GM12878 (cell line): ENCODE results near the gene MCM6. TPM values are rescaled to one million over a fixed set of nuclear protein-coding genes. Genes with fewer than 3 reads are reported as not detected.

Experiments used
- ATAC-seq: fragments of 200-7000 bp; cut with Tn5 transposase; 3 replicates; pipeline ENCODE4 v1.9.1; 2020; ENCODE audit warnings: mild to moderate bottlenecking, moderate library complexity
- BruUV-seq: library from RNA; stranded (reverse); fragments of 400-500 nt; replicated peaks from 2 replicates; lab custom pipeline; 2021; lab: Mats Ljungman, UMichigan
- CTCF ChIA-PET: fragments of 300-600 bp; sonication (Branson Sonifier 250); formaldehyde crosslinking; extraction: SDS; loops from one replicate; lab custom pipeline; 2021; ENCODE audit warnings: inconsistent platforms; lab: Yijun Ruan, JAX
- POLR2A ChIA-PET: fragments of 350-600 bp; formaldehyde crosslinking; extraction: SDS; loops from one replicate; lab custom pipeline; 2021; ENCODE audit warnings: inconsistent platforms; lab: Charles Lee
- RAD21 ChIA-PET: fragments of 300-600 bp; sonication (Branson Sonifier 250); formaldehyde crosslinking; loops from one replicate; lab custom pipeline; 2023; ENCODE audit warnings: antibody characterized with exemption; ENCODE audit not compliant: unreplicated experiment; lab: Charles Lee
- SMC1A ChIA-PET: fragments of 300-600 bp; sonication (Branson Sonifier 250); formaldehyde crosslinking; loops from one replicate; lab custom pipeline; 2023; ENCODE audit not compliant: unreplicated experiment, uncharacterized antibody; lab: Charles Lee
- DNase-seq: peaks from one replicate; pipeline ENCODE4 v3.0.0-alpha.2; 2011; ENCODE audit warnings: low read depth, low spot score
- FAIRE-seq: peaks from 3 replicates; lab custom pipeline; 2011; peaks lifted over from hg19 to GRCh38; lab: Jason Lieb, UNC
- H2AFZ ChIP-seq: 2 replicates; pipeline ENCODE4 v1.6.0; 2011; ENCODE audit warnings: low read depth, low read length, control low read depth; ENCODE audit not compliant: control insufficient read depth
- H3K27ac ChIP-seq: 2 replicates; pipeline ENCODE4 v1.5.1; 2011; ENCODE audit warnings: control low read depth; ENCODE audit not compliant: control insufficient read depth, insufficient read depth
- H3K27me3 ChIP-seq, 2 experiments: replicated peaks in 1 of 2; 2 replicates each; pipeline versions ENCODE4 v1.6.0 to v1.6.1; 2011; ENCODE audit warnings: low read length in 1 of 2; ENCODE audit not compliant: control insufficient read depth in 2 of 2, insufficient read depth in 2 of 2
- H3K36me3 ChIP-seq, 2 experiments: 2 replicates each; pipeline ENCODE4 v1.5.1; 2011; ENCODE audit warnings: low read length in 1 of 2; ENCODE audit not compliant: control insufficient read depth in 2 of 2, insufficient read depth in 2 of 2
- H3K4me1 ChIP-seq: 2 replicates; pipeline ENCODE4 v1.6.1; 2011; ENCODE audit warnings: mild to moderate bottlenecking, low read length, moderate library complexity, mixed read lengths; ENCODE audit not compliant: control insufficient read depth, insufficient read depth
- H3K4me2 ChIP-seq: 2 replicates; pipeline ENCODE4 v1.6.0; 2011; ENCODE audit warnings: control low read depth; ENCODE audit not compliant: control insufficient read depth, insufficient read depth
- H3K4me3 ChIP-seq: fragments of 200-600 bp; sonication (generic); 2 replicates; pipeline ENCODE4 v1.5.1; 2016
- H3K79me2 ChIP-seq: 2 replicates; pipeline ENCODE4 v1.6.0; 2011; ENCODE audit warnings: low read length; ENCODE audit not compliant: control insufficient read depth, insufficient read depth
- H3K9ac ChIP-seq: 2 replicates; pipeline ENCODE4 v1.8.0; 2011; ENCODE audit warnings: low read length, control low read depth, mixed read lengths; ENCODE audit not compliant: control insufficient read depth, insufficient read depth
- H3K9me3 ChIP-seq: replicated peaks from 3 replicates; pipeline ENCODE4 v1.5.1; 2011; ENCODE audit warnings: mild to moderate bottlenecking, low read length; ENCODE audit not compliant: control insufficient read depth, insufficient read depth
- H4K20me1 ChIP-seq: 2 replicates; pipeline ENCODE4 v1.6.0; 2011; ENCODE audit not compliant: control insufficient read depth, insufficient read depth
- ATF2 ChIP-seq: IDR thresholded peaks from 2 replicates; pipeline ENCODE4 v1.6.1; 2012; ENCODE audit warnings: low read length, inconsistent platforms
- EED ChIP-seq: sonication (generic); IDR thresholded peaks from 2 replicates; pipeline ENCODE4 v1.6.1; 2016; ENCODE audit warnings: antibody characterized with exemption, low read depth
- EGR1 ChIP-seq, 2 experiments: IDR thresholded peaks; 1 replicate in 1 of 2; 2 replicates in 1 of 2; pipeline ENCODE4 v1.6.1; 2011 to 2012; ENCODE audit warnings: low read depth in 2 of 2, low read length in 2 of 2, borderline replicate concordance in 1 of 2, mild to moderate bottlenecking in 1 of 2, moderate library complexity in 1 of 2
- FOS ChIP-seq: IDR thresholded peaks from 3 replicates; pipeline ENCODE4 v1.6.1; 2011; ENCODE audit warnings: borderline replicate concordance; ENCODE audit not compliant: insufficient read length; ENCODE audit errors: extremely low read depth
- HDGF ChIP-seq: fragments of 450-650 bp; IDR thresholded peaks from 2 replicates; pipeline ENCODE4 v1.6.1; 2016; ENCODE audit warnings: antibody characterized with exemption
- IRF4 ChIP-seq: IDR thresholded peaks from 2 replicates; pipeline ENCODE4 v1.6.1; 2011; ENCODE audit warnings: low read depth, low read length
- MTA3 ChIP-seq: IDR thresholded peaks from 2 replicates; pipeline ENCODE4 v1.6.1; 2012; ENCODE audit warnings: low read length, inconsistent platforms, borderline replicate concordance
- MYC ChIP-seq: IDR thresholded peaks from 2 replicates; pipeline ENCODE4 v1.6.1; 2011; ENCODE audit warnings: mild to moderate bottlenecking, low read length, moderate library complexity, inconsistent platforms; ENCODE audit not compliant: insufficient read depth, insufficient replicate concordance, insufficient read length, severe bottlenecking
- NBN ChIP-seq: fragments of 450-650 bp; IDR thresholded peaks from 2 replicates; pipeline ENCODE4 v1.6.1; 2016
- NR2F1 ChIP-seq: fragments of 450-650 bp; conservative IDR thresholded peaks from 2 replicates; pipeline ENCODE4 v1.6.1; 2017; ENCODE audit warnings: mild to moderate bottlenecking
- POLR2AphosphoS5 ChIP-seq: IDR thresholded peaks from 2 replicates; pipeline ENCODE4 v1.6.1; 2011; ENCODE audit warnings: mild to moderate bottlenecking, low read length, inconsistent platforms
- RUNX3 ChIP-seq: IDR thresholded peaks from 2 replicates; pipeline ENCODE4 v1.6.1; 2012; ENCODE audit warnings: low read length, inconsistent platforms
- SMAD5 ChIP-seq: IDR thresholded peaks from 2 replicates; pipeline ENCODE4 v1.6.1; 2016; ENCODE audit warnings: antibody characterized with exemption, low read depth
- YBX1 ChIP-seq: fragments of 450-650 bp; IDR thresholded peaks from 2 replicates; pipeline ENCODE4 v1.6.1; 2016; ENCODE audit warnings: antibody characterized with exemption
- ZBTB33 ChIP-seq: fragments of 450-650 bp; IDR thresholded peaks from 2 replicates; pipeline ENCODE4 v1.6.1; 2017; ENCODE audit warnings: mild to moderate bottlenecking
- WGBS: methylation state at CpG from one replicate; pipeline ENCODE4 v1.1.6; 2016; ENCODE audit warnings: low lambda C conversion rate; ENCODE audit not compliant: insufficient replicate concordance, insufficient coverage; ENCODE audit errors: missing lambda C conversion rate; 5-methylcytosine and 5-hydroxymethylcytosine counted together
- in situ Hi-C: fragments of 300-500 bp; cut with MboI; formaldehyde crosslinking; loops from 9 replicates; pipeline ENCODE4 v1.14.3; 2018; ENCODE audit warnings: mixed read lengths
- intact Hi-C: fragments of 100-400 bp; cut with micrococcal nuclease; formaldehyde crosslinking; loops from one replicate; pipeline ENCODE4 v1.14.2; 2022; ENCODE audit not compliant: unreplicated experiment
- polyA plus RNA-seq, 11 experiments: library from polyadenylated mRNA; depleted of rRNA in 4 of 11; unstranded in 6 of 11; stranded (reverse) in 5 of 11; fragments of >200 nt; fragmentation: Nextera tagmentation in 4 of 11; fragmentation: Illumina TruSeq in 1 of 11; extraction: Ambion mirVana in 4 of 11; extraction: Trizol in 1 of 11; gene quantifications; 1 replicate in 1 of 11; 2 replicates in 10 of 11; pipeline versions ENCODE4 v1.2.1 to v1.2.3, GENCODE V29; 2011 to 2016; ENCODE audit warnings: inconsistent platforms in 2 of 11, missing spikeins in 2 of 11, low read depth in 1 of 11
- total RNA-seq, 4 experiments: library from RNA; depleted of rRNA in 3 of 4; stranded (reverse); fragments of >200 nt in 3 of 4; fragmentation: Illumina TruSeq in 1 of 4; extraction: Trizol in 1 of 4; gene quantifications; 2 replicates each; pipeline versions ENCODE4 v1.2.1 to v1.2.3, GENCODE V29; 2013 to 2021

MCM6 gene
- total and polyA plus RNA-seq, 10 of the 15 experiments (the other 5 are each of a cell fraction or from before 2014, with no cell fraction given) = 37.4 to 118 (median 82.2) TPM

GRCh38 chr2:135844301-135844895 lies 31.8 kb downstream of the MCM6 start:
- intact Hi-C loops = no loop called here
- H4K20me1 ChIP-seq = no peaks in the 10 kb centered on the region

GRCh38 chr2:135843671-135844070 lies 32.6 kb downstream of the MCM6 start:
- SMC1A ChIA-PET = no interaction called here
- TF ChIP-seq MYC (no peak), SMAD5 (no peak), NR2F1 (no peak), IRF4 (no peak), RUNX3 (no peak), EGR1 (IDR thresholded peaks at IDR 0.05; ENCODE audit: borderline replicate concordance in 1 of 2, low read depth in 2 of 2, low read length in 2 of 2) (no peak), HDGF (no peak), ZBTB33 (no peak), POLR2AphosphoS5 (no peak), NBN (no peak), EED (no peak), MTA3 (no peak)

More at GRCh38 chr2:135844301-135844895, 31.8 kb downstream of the MCM6 start:
- H3K4me3 ChIP-seq = no peak overlapping the region
- ChIA-PET POLR2A (no interaction called here), SMC1A (no interaction called here), RAD21 (no interaction called here), CTCF (interaction anchor here (0.8 to 1.0 kb wide), 2 partner anchors 47 to 541 kb away, joined by 3 to 4 read pairs; no protein-coding TSS in a partner anchor)
- H3K79me2 ChIP-seq = no peaks in the 10 kb centered on the region
- BruUV-seq = no TSS peak
- no peak overlapping the region for H3K27ac ChIP-seq
- no peak for DNase-seq
- no peak overlapping the region for H3K4me2 ChIP-seq
- TF ChIP-seq ATF2 = no peak
- no peak for TF ChIP-seq FOS
- no peak for TF ChIP-seq YBX1
- FAIRE-seq = no peak
- WGBS = 94% methylated on average over 12 of the region's 12 CpGs
- no peak for ATAC-seq
- no peaks in the 10 kb centered on the region for H3K4me1 ChIP-seq
- H3K9ac ChIP-seq = no peak overlapping the region
- in situ Hi-C loops = no loop called here
- no peak overlapping the region for H2AFZ ChIP-seq
- H3K36me3 ChIP-seq = peaks cover 9 to 10% of the 10 kb centered on the region in 2 experiments; a peak in 3 of 4 replicates
- no peaks in the 10 kb centered on the region for H3K27me3 ChIP-seq
- H3K9me3 ChIP-seq = no peaks in the 10 kb centered on the region

More at GRCh38 chr2:135843671-135844070, 32.6 kb downstream of the MCM6 start:
- 92% methylated on average over 2 of the region's 3 CpGs for WGBS
- Histone ChIP-seq H3K36me3 (peaks cover 5 to 10% of the 10 kb centered on the region in 2 experiments; a peak in 3 of 4 replicates), H4K20me1 (no peaks in the 10 kb centered on the region), H3K4me1 (no peaks in the 10 kb centered on the region), H3K9ac (no peak overlapping the region), H3K4me2 (no peak overlapping the region), H3K79me2 (no peaks in the 10 kb centered on the region), H2AFZ (no peak overlapping the region), H3K4me3 (no peak overlapping the region), H3K27me3 (no peaks in the 10 kb centered on the region), H3K27ac (no peak overlapping the region), H3K9me3 (no peaks in the 10 kb centered on the region)
- in situ Hi-C loops = no loop called here
- CTCF ChIA-PET = interaction anchor here (0.8 to 1.0 kb wide), 2 partner anchors 46 to 542 kb away, joined by 3 to 4 read pairs; no protein-coding TSS in a partner anchor
- intact Hi-C loops = no loop called here
- DNase-seq (no peak), ATAC-seq (no peak), FAIRE-seq (no peak)
- BruUV-seq = no TSS peak
- RAD21 ChIA-PET = interaction anchor here (1.4 kb wide), 1 partner anchor 540 kb away, joined by 3 read pairs; no protein-coding TSS in a partner anchor
- POLR2A ChIA-PET = interaction anchor here (0.6 to 1.0 kb wide), 2 partner anchors 12 to 105 kb away, joined by 3 read pairs; no protein-coding TSS in a partner anchor
